Mucosa of descending colon (tissue), 3 donors: Measurements from ENCODE around the gene COPS4. TPM values are rescaled to one million over a fixed set of nuclear protein-coding genes. Genes with fewer than 3 reads are reported as not detected.

Source experiments
- ATAC-seq: fragments of 200-7000 bp; cut with Tn5 transposase; one replicate; pipeline ENCODE4 v1.9.1; 2020; ENCODE audit warnings: mild to moderate bottlenecking, moderate library complexity
- DNase-seq, 3 donors: peaks; one replicate each; pipeline ENCODE4 v3.0.0-alpha.2; 2020
- H3K36me3 ChIP-seq: fragments of 200-600 bp; one replicate; pipeline ENCODE4 v1.8.0; 2021; ENCODE audit warnings: low read depth, mild to moderate bottlenecking
- H3K4me1 ChIP-seq: fragments of 200-600 bp; one replicate; pipeline ENCODE4 v1.8.0; 2021; ENCODE audit warnings: low read depth, mild to moderate bottlenecking
- H3K4me3 ChIP-seq: fragments of 200-600 bp; one replicate; pipeline ENCODE4 v1.8.0; 2021; ENCODE audit warnings: mild to moderate bottlenecking
- H3K9me3 ChIP-seq: fragments of 200-600 bp; one replicate; pipeline ENCODE4 v1.8.0; 2021; ENCODE audit warnings: mild to moderate bottlenecking
- CTCF ChIP-seq: fragments of 200-600 bp; IDR thresholded peaks from one replicate; pipeline ENCODE4 v1.8.0; 2022; ENCODE audit warnings: antibody characterized with exemption, mild to moderate bottlenecking
- intact Hi-C, 2 donors: fragments of 100-400 bp; cut with DNase I in 1 of 2; cut with micrococcal nuclease in 1 of 2; formaldehyde crosslinking; loops; one replicate each; pipeline versions ENCODE4 v1.11.0 to v1.11.1; 2022; cut with DNase I, micrococcal nuclease
- total RNA-seq, 3 donors: library from RNA; stranded (reverse); fragmentation: NEBNext Ultra II Directional in 2 of 3; extraction: Animal tissue kit (Norgen Biotek cat#: 25700) in 2 of 3; gene quantifications; one replicate each; pipeline versions ENCODE4 v1.2.1 to v1.2.4, GENCODE V29; 2021 to 2023
- donor health status: DM: no; HTN: no; CAD: no; lungs with moderate emphysema.
- donor health status: DM: no; HTN: no; CAD: no.
- donor health status: DM: no; HTN: yes; CAD: no.

The COPS4 gene
- total RNA-seq, 3 donors from 2014 or later: 16.7 to 26.1 (median 26.0) TPM

- ATAC-seq: no peak
- intact Hi-C loops: no loop called here
- H3K4me1 ChIP-seq: no peaks in the 10 kb centered on the region
- DNase-seq: no peak
- no peak overlapping the region for H3K4me3 ChIP-seq
- no peak for TF ChIP-seq CTCF
- H3K9me3 ChIP-seq: no peaks in the 10 kb centered on the region
- H3K36me3 ChIP-seq: no peaks in the 10 kb centered on the region
These were observed 54.6 kb downstream of the COPS4 start for GRCh38 chr4:83089410-83090157.

- Histone ChIP-seq H3K36me3 (no peaks in the 10 kb centered on the region), H3K9me3 (no peaks in the 10 kb centered on the region), H3K4me1 (no peaks in the 10 kb centered on the region), H3K4me3 (no peak overlapping the region)
- intact Hi-C loops: no loop called here
- DNase-seq (no peak), ATAC-seq (peak; percentile 37)
- no peak for TF ChIP-seq CTCF
These were observed 58.2 kb downstream of the COPS4 start for GRCh38 chr4:83093060-83093640.

GRCh38 chr4:83096397-83096796, 61.4 kb downstream of the COPS4 start:
- DNase-seq (no peak), ATAC-seq (no peak)
- TF ChIP-seq CTCF: no peak
- H3K36me3 ChIP-seq: no peaks in the 10 kb centered on the region
- no peak overlapping the region for H3K4me3 ChIP-seq
- intact Hi-C loops: no loop called here
- H3K9me3 ChIP-seq: no peaks in the 10 kb centered on the region
- no peaks in the 10 kb centered on the region for H3K4me1 ChIP-seq

GRCh38 chr4:83104991-83105390, 70.0 kb downstream of the COPS4 start:
- H3K4me1 ChIP-seq: no peaks in the 10 kb centered on the region
- H3K36me3 ChIP-seq: peaks cover 2% of the 10 kb centered on the region
- DNase-seq (no peak), ATAC-seq (no peak)
- H3K4me3 ChIP-seq: no peak overlapping the region
- intact Hi-C loops: no loop called here
- H3K9me3 ChIP-seq: no peaks in the 10 kb centered on the region
- TF ChIP-seq CTCF: no peak

- no peak for ATAC-seq
- intact Hi-C loops: no loop called here
These were observed 72.6 kb downstream of the COPS4 start for GRCh38 chr4:83107631-83108030.

More at GRCh38 chr4:83107631-83108030, 72.6 kb downstream of the COPS4 start:
- Histone ChIP-seq H3K4me1 (peaks cover 9% of the 10 kb centered on the region), H3K36me3 (peaks cover 2% of the 10 kb centered on the region), H3K4me3 (no peak overlapping the region), H3K9me3 (no peaks in the 10 kb centered on the region)
- no peak for TF ChIP-seq CTCF
- DNase-seq: no peak
